ENCODE measurements around the gene INTS7. TPM values are rescaled to one million over a fixed set of nuclear protein-coding genes. Genes with fewer than 3 reads are reported as not detected.

The INTS7 gene
- total RNA-seq, 1 experiment from 2014 or later = 45.0 TPM

GRCh38 chr1:212074313-212074712, 39.0 kb upstream of the INTS7 start:
- intact Hi-C loops (cut with micrococcal nuclease; ENCODE audit: unreplicated experiment) = no loop called here
- no peak for DNase-seq (ENCODE audit: low spot score)
- ChIA-PET POLR2A (ENCODE audit: low non-redundant PET) (no interaction called here), CTCF (no interaction called here)
- Histone ChIP-seq H3K27me3 (replicated peaks; ENCODE audit: insufficient read depth, low read depth, low read length, poor library complexity) (no peaks in the 10 kb centered on the region), H3K9me3 (ENCODE audit: low read depth, low read length, poor library complexity, severe bottlenecking) (no peaks in the 10 kb centered on the region), H3K27ac (ENCODE audit: low read depth, low read length, poor library complexity, severe bottlenecking) (no peak overlapping the region), H3K36me3 (ENCODE audit: insufficient read depth, low read length, poor library complexity, severe bottlenecking) (peaks cover 90% of the 10 kb centered on the region), H3K4me1 (ENCODE audit: insufficient read depth, low read length, poor library complexity, severe bottlenecking) (no peaks in the 10 kb centered on the region), H3K4me3 (ENCODE audit: low read depth, low read length, poor library complexity, severe bottlenecking) (no peak overlapping the region)
- BruUV-seq (replicated peaks) = no TSS peak
- TF ChIP-seq CTCF (conservative IDR thresholded peaks at IDR 0.05; ENCODE audit: low read depth, low read length) = no peak
- no peak for TF ChIP-seq EZH2 (IDR thresholded peaks at IDR 0.05; ENCODE audit: borderline replicate concordance, low read depth, low read length, poor library complexity, severe bottlenecking)

DNA sequence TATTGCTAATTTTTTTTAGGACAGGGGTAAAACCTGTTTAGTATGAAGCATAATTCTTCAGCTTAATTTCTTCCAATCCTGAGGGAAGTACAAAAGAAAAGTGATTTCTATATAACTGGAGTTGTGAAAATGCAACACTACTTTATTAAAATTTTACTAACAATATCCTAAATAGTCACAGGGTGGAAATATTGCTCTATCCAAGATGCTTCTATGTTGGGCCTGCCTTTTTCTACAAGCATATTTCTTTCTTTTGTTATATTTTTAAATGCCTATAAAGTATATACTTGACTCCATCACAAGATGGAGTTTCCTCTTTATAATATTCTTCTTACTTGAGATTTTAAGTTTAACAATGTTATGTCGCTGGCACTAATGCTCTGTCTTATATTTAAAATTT, 38.1 kb upstream of the INTS7 start:
- CTCF ChIA-PET = interaction anchor here (0.5 kb wide), 1 partner anchor 10 kb away, joined by 3 read pairs; no protein-coding TSS in a partner anchor
- TF ChIP-seq EZH2 (IDR thresholded peaks at IDR 0.05; ENCODE audit: borderline replicate concordance, low read depth, low read length, poor library complexity, severe bottlenecking) (no peak), CTCF (conservative IDR thresholded peaks at IDR 0.05; ENCODE audit: low read depth, low read length) (no peak)
- Histone ChIP-seq H3K4me3 (ENCODE audit: low read depth, low read length, poor library complexity, severe bottlenecking) (no peak overlapping the region), H3K27ac (ENCODE audit: low read depth, low read length, poor library complexity, severe bottlenecking) (no peak overlapping the region), H3K27me3 (replicated peaks; ENCODE audit: insufficient read depth, low read depth, low read length, poor library complexity) (no peaks in the 10 kb centered on the region), H3K36me3 (ENCODE audit: insufficient read depth, low read length, poor library complexity, severe bottlenecking) (peaks cover 89% of the 10 kb centered on the region), H3K4me1 (ENCODE audit: insufficient read depth, low read length, poor library complexity, severe bottlenecking) (no peaks in the 10 kb centered on the region), H3K9me3 (ENCODE audit: low read depth, low read length, poor library complexity, severe bottlenecking) (no peaks in the 10 kb centered on the region)
- POLR2A ChIA-PET (ENCODE audit: low non-redundant PET) = no interaction called here
- BruUV-seq (replicated peaks) = no TSS peak
- no peak for DNase-seq (ENCODE audit: low spot score)
- intact Hi-C loops (cut with micrococcal nuclease; ENCODE audit: unreplicated experiment) = no loop called here

DNA sequence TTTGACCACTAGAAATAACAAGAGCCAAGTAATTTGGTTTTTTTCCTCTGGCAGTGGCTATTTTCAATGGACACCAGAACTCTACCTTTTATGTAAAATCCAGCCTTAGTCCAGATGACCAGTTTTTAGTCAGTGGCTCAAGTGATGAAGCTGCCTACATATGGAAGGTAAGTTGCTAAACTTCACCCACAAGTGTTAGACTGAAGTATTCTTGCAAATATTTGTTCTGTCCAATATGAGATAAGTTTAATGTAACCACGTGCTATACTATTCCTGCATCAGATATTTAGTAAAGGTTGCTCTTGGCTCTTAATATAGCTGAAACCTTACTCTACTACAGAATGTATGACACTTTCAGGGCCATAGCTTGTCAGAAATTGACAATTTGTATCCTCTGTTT, 36.7 kb upstream of the INTS7 start:
- POLR2A ChIA-PET (ENCODE audit: low non-redundant PET) = no interaction called here
- intact Hi-C loops (cut with micrococcal nuclease; ENCODE audit: unreplicated experiment) = no loop called here
- Histone ChIP-seq H3K27ac (ENCODE audit: low read depth, low read length, poor library complexity, severe bottlenecking) (no peak overlapping the region), H3K9me3 (ENCODE audit: low read depth, low read length, poor library complexity, severe bottlenecking) (no peaks in the 10 kb centered on the region), H3K4me1 (ENCODE audit: insufficient read depth, low read length, poor library complexity, severe bottlenecking) (no peaks in the 10 kb centered on the region), H3K36me3 (ENCODE audit: insufficient read depth, low read length, poor library complexity, severe bottlenecking) (peaks cover 89% of the 10 kb centered on the region), H3K4me3 (ENCODE audit: low read depth, low read length, poor library complexity, severe bottlenecking) (no peak overlapping the region), H3K27me3 (replicated peaks; ENCODE audit: insufficient read depth, low read depth, low read length, poor library complexity) (no peaks in the 10 kb centered on the region)
- DNase-seq (ENCODE audit: low spot score) = no peak
- no TSS peak for BruUV-seq (replicated peaks)
- TF ChIP-seq EZH2 (IDR thresholded peaks at IDR 0.05; ENCODE audit: borderline replicate concordance, low read depth, low read length, poor library complexity, severe bottlenecking) (no peak), CTCF (conservative IDR thresholded peaks at IDR 0.05; ENCODE audit: low read depth, low read length) (no peak)
- CTCF ChIA-PET = no interaction called here

Data from A673 (cell line).